CD1c-positive myeloid dendritic cell (primary cell): ENCODE results near the gene PHLDB3.

Experiments used
- DNase-seq: peaks from one replicate; pipeline ENCODE4 v3.0.0-alpha.2; 2016; ENCODE audit errors: extremely low spot score

PHLDB3 gene

GRCh38 chr19:43468354-43469159 lies 36.0 kb downstream of the PHLDB3 start:
- DNase-seq, result no peak

DNA sequence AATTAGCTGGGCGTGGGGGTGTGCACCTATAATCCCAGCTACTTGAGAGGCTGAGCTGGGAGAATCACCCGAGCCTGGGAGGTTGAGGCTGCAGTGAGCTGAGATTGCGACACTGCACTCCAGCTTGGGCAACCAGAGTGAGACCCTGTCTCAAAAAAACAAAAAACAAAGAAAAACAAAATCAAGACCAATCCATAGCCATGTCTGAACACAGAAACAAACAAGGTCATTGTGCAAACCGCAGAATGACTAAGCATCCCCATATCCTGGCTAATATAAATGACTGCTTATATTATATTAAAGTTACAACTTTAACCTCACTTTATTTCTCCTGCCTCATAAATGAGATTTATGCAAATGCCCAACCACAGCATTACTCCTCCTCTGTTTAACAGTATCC lies 36.8 kb downstream of the PHLDB3 start:
- no peak for DNase-seq

DNA sequence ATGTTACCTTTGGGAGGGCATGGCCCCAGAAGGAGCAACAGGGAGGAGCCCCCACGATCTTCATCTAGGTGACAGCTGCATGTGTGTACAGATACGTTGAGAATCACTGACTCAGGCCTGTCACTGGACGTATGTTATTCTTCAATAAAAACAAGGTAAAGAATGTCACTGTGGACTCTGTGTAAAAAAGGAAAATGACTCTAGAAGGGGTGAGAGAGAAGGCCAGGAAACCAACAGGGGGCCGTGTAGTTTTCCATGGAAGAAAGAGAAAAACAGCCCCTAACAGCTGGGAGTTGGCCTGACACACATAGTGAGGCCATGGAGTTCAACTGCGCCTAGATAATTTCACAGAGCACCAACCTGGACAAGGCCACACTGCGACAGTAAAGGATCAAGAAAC lies 37.3 kb downstream of the PHLDB3 start:
- no peak for DNase-seq

DNA sequence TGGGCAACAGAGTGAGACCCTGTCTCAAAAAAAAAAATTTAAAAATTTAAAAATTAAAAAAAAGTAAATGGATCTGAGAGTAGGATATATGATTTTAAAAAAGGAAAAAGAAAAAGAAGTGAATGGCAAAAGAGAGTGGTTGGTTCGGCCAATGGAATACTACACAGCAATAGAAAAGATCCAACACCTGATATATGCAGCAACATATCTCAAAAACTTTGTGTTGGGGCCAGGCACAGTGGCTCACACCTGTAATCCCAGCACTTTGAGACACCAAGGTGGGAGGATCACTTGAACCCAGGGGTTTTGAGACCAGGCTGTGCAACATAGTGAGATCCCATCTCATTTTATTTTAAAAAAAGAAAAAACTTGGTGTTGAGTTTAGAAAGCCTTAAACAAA lies 37.8 kb downstream of the PHLDB3 start:
- no peak for DNase-seq

DNA sequence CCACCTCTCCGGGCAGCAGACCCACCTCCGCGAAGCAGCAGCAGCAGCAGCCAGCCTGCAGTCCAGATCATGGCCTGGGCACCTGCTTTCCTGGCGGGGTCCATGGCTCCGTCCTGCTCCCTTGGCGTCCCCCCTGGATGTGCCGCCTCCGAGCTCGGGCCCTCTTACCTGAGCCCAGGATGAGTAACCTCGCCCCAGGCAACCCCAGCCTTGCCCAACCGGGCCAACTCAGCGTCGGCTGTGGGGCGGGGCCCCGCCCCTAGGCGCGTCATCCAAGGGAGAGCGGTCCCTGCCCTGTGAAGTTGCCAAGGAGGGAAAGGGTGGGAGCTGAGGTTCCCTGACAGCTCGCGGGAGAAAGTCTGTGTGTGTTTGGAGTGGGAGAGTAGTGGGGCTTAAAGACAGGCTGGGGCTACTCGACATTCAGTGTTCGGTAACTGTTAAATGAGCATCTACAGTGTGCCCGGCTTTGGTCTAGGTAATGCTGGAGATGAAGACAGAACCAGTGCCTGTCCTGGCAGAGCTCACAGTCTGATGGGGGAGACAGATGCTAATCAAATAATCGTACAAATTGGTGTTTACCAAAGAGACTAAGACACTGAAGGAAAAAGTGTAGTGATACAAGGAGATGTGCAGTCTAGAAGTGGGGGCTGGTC lies 39.0 kb downstream of the PHLDB3 start, which contains the start of gene LYPD3:
Gene LYPD3, minus strand, starts transcription at position 141 of the 653 bp plus-strand sequence. Its CDS starts 37 bp downstream, at position 104.
- peak; percentile 51 for DNase-seq

- no peak for DNase-seq
Measured at GRCh38 chr19:43464134-43464775, 40.3 kb downstream of the PHLDB3 start.

DNA sequence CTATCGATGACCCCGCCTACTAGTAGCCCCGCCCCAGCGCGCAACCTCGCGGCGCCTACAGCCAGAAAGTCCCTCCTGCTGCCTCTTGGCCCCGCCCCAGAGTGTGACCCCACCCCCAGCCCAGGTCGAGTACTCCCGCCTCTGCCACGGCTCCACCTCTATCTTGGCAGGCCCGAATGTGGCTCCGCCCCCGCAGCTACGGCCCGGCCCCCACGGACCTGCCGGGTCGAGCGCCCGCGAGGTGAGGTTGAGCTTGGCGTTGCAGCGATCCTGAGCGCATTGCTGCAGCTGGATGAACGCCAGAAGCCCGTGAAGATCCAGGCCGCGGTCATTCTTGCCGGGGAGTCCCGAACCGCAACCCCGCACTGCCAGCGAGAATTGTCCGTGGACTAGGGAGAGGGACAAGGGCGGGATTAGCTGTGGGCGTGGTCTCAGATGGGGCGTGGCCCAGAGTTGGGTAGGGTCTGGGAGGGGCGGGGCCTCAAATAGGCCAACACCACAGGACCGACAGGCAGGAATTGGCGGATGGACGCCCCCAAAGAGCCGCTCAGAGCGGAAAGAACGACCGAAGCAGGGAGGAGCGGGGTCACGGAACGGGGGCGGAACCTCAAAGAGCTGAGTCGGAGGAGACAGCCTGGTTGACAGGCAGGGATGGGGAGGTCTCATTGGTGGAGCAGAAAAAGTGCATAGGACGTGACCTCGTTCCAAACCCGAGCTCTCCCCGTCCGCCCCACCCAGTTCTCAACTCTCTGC lies 41.0 kb downstream of the PHLDB3 start:
- peak; percentile 97 for DNase-seq

- DNase-seq, result no peak
Measured at GRCh38 chr19:43462785-43463380, 41.7 kb downstream of the PHLDB3 start.

DNA sequence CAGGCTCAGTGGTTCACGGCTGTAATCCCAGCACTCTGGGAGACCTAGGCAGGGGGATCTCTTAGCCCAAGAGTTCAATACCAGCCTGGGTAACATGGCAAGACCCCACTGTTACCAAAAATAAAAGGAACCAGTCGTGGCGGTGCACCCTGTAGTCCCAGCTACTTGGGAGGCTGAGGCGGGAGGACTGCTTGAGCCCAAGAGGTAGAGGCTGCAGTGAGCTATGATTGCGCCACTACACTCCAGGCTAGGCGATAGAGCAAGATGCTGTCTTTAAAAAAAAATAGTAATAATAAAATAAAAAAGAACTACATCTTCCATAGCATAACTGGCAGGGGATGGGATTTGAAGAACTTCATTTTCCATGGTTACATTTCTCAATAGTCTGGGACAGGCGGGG lies 42.2 kb downstream of the PHLDB3 start:
- no peak for DNase-seq

DNA sequence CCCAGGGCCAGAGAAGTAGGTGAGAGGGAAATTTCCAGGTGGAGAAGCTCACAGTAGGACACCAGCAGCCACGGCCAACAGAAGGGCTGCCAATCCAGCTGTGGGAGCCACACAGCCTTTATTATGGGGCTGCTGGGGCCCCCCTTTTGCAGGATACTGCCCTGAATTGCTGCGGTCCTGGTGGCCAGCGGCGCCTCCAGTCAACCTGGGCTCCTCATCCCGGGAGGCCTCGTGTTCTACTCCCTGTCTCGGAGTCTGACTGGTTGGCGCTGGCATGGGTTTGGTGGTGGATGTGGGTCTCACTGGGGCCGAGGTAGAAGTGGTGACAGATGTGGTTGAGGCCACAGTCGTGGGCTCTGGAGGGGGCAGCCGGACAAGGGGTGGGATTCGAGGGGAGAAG lies 43.2 kb downstream of the PHLDB3 start:
- no peak for DNase-seq

DNA sequence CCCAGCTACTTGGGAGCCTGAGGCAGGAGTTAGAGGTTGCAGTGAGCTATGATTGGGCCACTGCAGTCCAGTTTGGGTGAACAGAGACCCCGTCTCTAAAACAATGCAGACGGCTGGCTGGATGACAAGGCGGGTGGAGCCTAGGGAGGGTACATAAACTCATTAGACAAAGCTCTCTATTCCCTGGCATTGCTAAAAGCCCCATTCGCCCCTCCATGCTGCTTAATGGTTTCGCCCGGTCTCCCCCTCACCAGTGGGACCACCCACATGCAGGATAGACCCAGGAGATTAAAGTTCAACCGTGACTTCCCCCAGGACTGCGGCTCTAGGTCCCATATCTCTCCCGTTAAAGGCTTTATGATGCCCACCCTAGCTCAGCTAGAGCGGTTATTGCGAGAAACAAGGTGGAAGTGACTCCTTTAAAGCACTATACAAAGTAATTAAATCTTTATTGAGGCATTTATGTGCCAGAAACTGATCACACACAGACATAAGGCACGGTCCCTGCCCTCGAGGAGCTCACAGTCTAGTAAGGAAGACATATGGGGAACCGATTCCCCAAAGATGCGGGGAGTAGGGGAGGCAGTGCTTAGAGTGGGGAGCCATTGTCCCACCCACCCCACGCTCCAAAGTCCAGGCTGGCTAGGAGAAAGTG lies 44.1 kb downstream of the PHLDB3 start:
- DNase-seq, result no peak

- DNase-seq, result no peak
Measured at GRCh38 chr19:43457809-43458208, 46.7 kb downstream of the PHLDB3 start.

GRCh38 chr19:43455321-43456113 lies 49.0 kb downstream of the PHLDB3 start:
- no peak for DNase-seq

- no peak for DNase-seq
Measured at GRCh38 chr19:43454031-43454430, 50.5 kb downstream of the PHLDB3 start.

GRCh38 chr19:43452582-43452981 lies 52.0 kb downstream of the PHLDB3 start:
- DNase-seq, result no peak

DNA sequence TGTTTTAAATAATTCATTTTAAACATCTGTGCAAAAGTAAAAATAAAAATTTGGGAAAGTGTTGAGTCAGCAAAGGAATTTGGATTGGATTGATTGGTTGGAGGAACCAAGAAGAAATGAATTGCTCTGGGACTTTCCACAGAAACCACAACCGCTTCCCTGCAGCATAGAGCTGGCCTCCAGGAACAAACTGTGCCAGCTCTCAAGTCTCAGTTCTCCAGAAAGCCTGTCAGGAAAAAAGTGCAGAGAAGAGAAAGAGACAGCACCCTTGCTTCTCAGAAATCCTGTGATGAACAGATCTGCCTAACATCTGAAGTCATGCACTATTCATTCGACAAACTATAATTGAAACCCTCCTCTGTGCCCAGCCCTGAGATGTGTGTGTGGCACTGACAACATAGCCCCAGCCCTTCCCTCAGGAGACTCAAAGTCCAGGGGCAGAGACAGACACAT lies 54.0 kb downstream of the PHLDB3 start:
- DNase-seq, result peak; percentile 77

- DNase-seq, result no peak
Measured at GRCh38 chr19:43447655-43448054, 56.9 kb downstream of the PHLDB3 start.

GRCh38 chr19:43446746-43447489 lies 57.6 kb downstream of the PHLDB3 start:
- peak; percentile 88 for DNase-seq

DNA sequence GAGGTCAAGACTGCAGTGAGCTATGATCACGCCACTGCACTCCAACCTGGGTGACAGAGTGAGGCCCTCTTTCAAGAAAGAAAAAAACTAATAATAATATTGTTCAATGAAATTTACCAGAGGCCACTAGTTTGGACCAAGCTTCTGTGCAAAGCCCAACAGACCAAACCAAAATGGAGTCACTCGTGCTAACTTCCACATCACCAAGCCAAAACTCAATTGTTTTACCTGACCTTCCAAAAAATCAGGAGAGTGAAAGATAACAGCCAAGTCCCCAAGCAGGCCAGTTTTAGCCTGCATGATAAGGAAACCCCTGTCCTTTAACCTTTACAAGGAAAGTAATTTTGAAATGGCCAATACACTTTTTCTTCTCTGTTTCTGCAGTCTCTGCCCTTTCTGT lies 59.1 kb downstream of the PHLDB3 start:
- no peak for DNase-seq
